OCI-LY7 (cell line): ENCODE measurements around the gene SDF4. TPM values are rescaled to one million over a fixed set of nuclear protein-coding genes. Genes with fewer than 3 reads are reported as not detected.

Source experiments
- BruUV-seq: library from RNA; stranded (reverse); fragments of 400-500 nt; replicated peaks from 2 replicates; lab custom pipeline; 2021; lab: Mats Ljungman, UMichigan
- CTCF ChIA-PET: fragments of 300-600 bp; sonication (Branson Sonifier 250); formaldehyde crosslinking; loops from one replicate; lab custom pipeline; 2022; ENCODE audit warnings: antibody characterized with exemption; ENCODE audit not compliant: unreplicated experiment; lab: Charles Lee
- POLR2A ChIA-PET: fragments of 300-600 bp; sonication (Branson Sonifier 250); formaldehyde crosslinking; loops from one replicate; lab custom pipeline; 2022; ENCODE audit warnings: antibody characterized with exemption; lab: Charles Lee
- DNase-seq: peaks from one replicate; pipeline ENCODE4 v3.0.0-alpha.2; 2015; ENCODE audit warnings: low spot score
- H2AFZ ChIP-seq: fragments of 200-600 bp; sonication (generic), shearing (Covaris generic); 2 replicates; pipeline ENCODE4 v1.6.1; 2014; ENCODE audit warnings: mild to moderate bottlenecking, antibody characterized with exemption, low read length, moderate library complexity
- H3K27ac ChIP-seq: fragments of 200-600 bp; sonication (generic); 2 replicates; pipeline ENCODE4 v1.5.1; 2014; ENCODE audit warnings: mixed run types, low read depth, mild to moderate bottlenecking, moderate library complexity, low read length, inconsistent platforms; ENCODE audit not compliant: poor library complexity, severe bottlenecking
- H3K36me3 ChIP-seq: fragments of 200-600 bp; sonication (generic); 2 replicates; pipeline ENCODE4 v1.6.1; 2014; ENCODE audit warnings: mild to moderate bottlenecking, antibody characterized with exemption, low read length, moderate library complexity, mixed read lengths; ENCODE audit not compliant: insufficient read depth
- H3K4me1 ChIP-seq: fragments of 200-600 bp; sonication (generic); 2 replicates; pipeline ENCODE4 v1.5.1; 2014; ENCODE audit warnings: mild to moderate bottlenecking, low read length; ENCODE audit not compliant: insufficient read depth, poor library complexity, severe bottlenecking
- H3K4me2 ChIP-seq: fragments of 200-600 bp; sonication (generic); 2 replicates; pipeline ENCODE4 v1.6.1; 2014; ENCODE audit warnings: mild to moderate bottlenecking, low read length
- H3K4me3 ChIP-seq: fragments of 200-600 bp; sonication (generic); 2 replicates; pipeline ENCODE4 v1.5.1; 2014; ENCODE audit warnings: mild to moderate bottlenecking, low read depth, low read length; ENCODE audit not compliant: poor library complexity, severe bottlenecking
- H3K79me2 ChIP-seq: fragments of 200-600 bp; sonication (generic); 2 replicates; pipeline ENCODE4 v1.6.1; 2016; ENCODE audit warnings: low read depth, mild to moderate bottlenecking, low read length, moderate library complexity, mixed read lengths; ENCODE audit not compliant: insufficient read depth
- H3K9me2 ChIP-seq: fragments of 200-600 bp; sonication (generic); 2 replicates; pipeline ENCODE4 v1.6.1; 2016; ENCODE audit warnings: mild to moderate bottlenecking, low read length, mixed read lengths; ENCODE audit not compliant: insufficient read depth
- H3K9me3 ChIP-seq: fragments of 200-600 bp; sonication (generic); 2 replicates; pipeline ENCODE4 v1.6.1; 2014; ENCODE audit warnings: mild to moderate bottlenecking, mixed run types, low read length, mixed read lengths
- H4K20me1 ChIP-seq: fragments of 200-600 bp; sonication (generic); 2 replicates; pipeline ENCODE4 v1.6.1; 2014; ENCODE audit warnings: mild to moderate bottlenecking, antibody characterized with exemption, low read length, moderate library complexity, mixed read lengths; ENCODE audit not compliant: insufficient read depth
- CTCF ChIP-seq: fragments of 200-600 bp; sonication (generic); conservative IDR thresholded peaks from 2 replicates; pipeline ENCODE4 v1.5.1; 2014; ENCODE audit warnings: mild to moderate bottlenecking, antibody characterized with exemption, low read length, moderate library complexity, mixed read lengths
- EZH2phosphoT487 ChIP-seq: fragments of 200-600 bp; sonication (generic); IDR thresholded peaks from 2 replicates; pipeline ENCODE4 v1.6.1; 2018; ENCODE audit warnings: low read depth, borderline replicate concordance, mild to moderate bottlenecking, mixed run types, antibody characterized with exemption, low read length, moderate library complexity, mixed read lengths
- intact Hi-C: fragments of 100-400 bp; cut with micrococcal nuclease; formaldehyde crosslinking; loops from one replicate; pipeline ENCODE4 v1.10.0; 2022; ENCODE audit not compliant: unreplicated experiment
- total RNA-seq, 2 experiments: library from RNA; depleted of rRNA in 1 of 2; stranded (reverse); fragments of >200 nt in 1 of 2; shearing (Covaris generic) in 1 of 2; gene quantifications; 2 replicates each; pipeline ENCODE4 v1.2.3, GENCODE V29; 2014 to 2022

Gene SDF4
- total RNA-seq, 2 experiments from 2014 or later = 47.7 to 85.7 TPM

- no peak overlapping the region for H2AFZ ChIP-seq
- H3K9me3 ChIP-seq = no peaks in the 10 kb centered on the region
- no peaks in the 10 kb centered on the region for H3K79me2 ChIP-seq
- H4K20me1 ChIP-seq = no peaks in the 10 kb centered on the region
- H3K4me3 ChIP-seq = no peak overlapping the region
- H3K27ac ChIP-seq = no peak overlapping the region
- intact Hi-C loops = no loop called here
- ChIA-PET POLR2A (interaction anchor here (0.6 kb wide), 1 partner anchor 128 kb away, joined by 4 read pairs; no protein-coding TSS in a partner anchor), CTCF (no interaction called here)
- no peaks in the 10 kb centered on the region for H3K9me2 ChIP-seq
- peaks cover 9% of the 10 kb centered on the region for H3K4me1 ChIP-seq
- no peak overlapping the region for H3K4me2 ChIP-seq
- no TSS peak for BruUV-seq
- no peak for DNase-seq
- peaks cover 62% of the 10 kb centered on the region for H3K36me3 ChIP-seq
- no peak for TF ChIP-seq EZH2phosphoT487
- no peak for TF ChIP-seq CTCF
Observed at GRCh38 chr1:1253972-1254666, 22.3 kb upstream of the SDF4 start.

DNA sequence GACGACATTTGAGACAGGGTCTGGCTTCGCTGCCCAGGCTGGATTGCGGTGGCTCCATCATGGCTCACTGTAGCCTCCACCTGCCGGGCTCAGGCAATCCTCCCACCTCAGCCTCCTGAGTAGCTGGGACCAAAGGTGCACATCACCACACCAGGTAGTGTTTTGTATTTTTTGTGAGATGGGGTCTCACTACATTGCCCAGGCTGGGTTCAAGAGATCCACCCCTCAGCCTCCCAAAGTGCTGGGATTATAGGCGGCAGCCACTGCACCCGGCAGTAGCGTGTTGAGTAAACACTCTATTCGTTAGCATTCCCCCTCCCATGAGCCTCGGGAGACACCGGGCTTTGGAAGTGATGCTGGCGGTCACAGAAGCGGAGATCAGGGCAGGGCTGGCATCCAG is 21.5 kb upstream of the SDF4 start:
- CTCF ChIA-PET = no interaction called here

More for the DNA sequence above, 21.5 kb upstream of the SDF4 start:
- no peaks in the 10 kb centered on the region for H3K9me3 ChIP-seq
- no TSS peak for BruUV-seq
- H3K36me3 ChIP-seq = peaks cover 56% of the 10 kb centered on the region
- no peak overlapping the region for H3K27ac ChIP-seq
- POLR2A ChIA-PET = no interaction called here
- TF ChIP-seq EZH2phosphoT487 (no peak), CTCF (no peak)
- H3K4me2 ChIP-seq = no peak overlapping the region
- H3K9me2 ChIP-seq = no peaks in the 10 kb centered on the region
- H4K20me1 ChIP-seq = no peaks in the 10 kb centered on the region
- DNase-seq = no peak
- H3K79me2 ChIP-seq = no peaks in the 10 kb centered on the region
- H3K4me3 ChIP-seq = no peak overlapping the region
- H3K4me1 ChIP-seq = peaks cover 9% of the 10 kb centered on the region
- intact Hi-C loops = no loop called here
- no peak overlapping the region for H2AFZ ChIP-seq
